GM12878 (cell line): ENCODE results near the gene MIGA2. TPM values are rescaled to one million over a fixed set of nuclear protein-coding genes. Genes with fewer than 3 reads are reported as not detected.

Source experiments
- ATAC-seq: fragments of 200-7000 bp; cut with Tn5 transposase; 3 replicates; pipeline ENCODE4 v1.9.1; 2020; ENCODE audit warnings: mild to moderate bottlenecking, moderate library complexity
- BruUV-seq: library from RNA; stranded (reverse); fragments of 400-500 nt; replicated peaks from 2 replicates; lab custom pipeline; 2021; lab: Mats Ljungman, UMichigan
- CTCF ChIA-PET: fragments of 300-600 bp; sonication (Branson Sonifier 250); formaldehyde crosslinking; extraction: SDS; loops from one replicate; lab custom pipeline; 2021; ENCODE audit warnings: inconsistent platforms; lab: Yijun Ruan, JAX
- POLR2A ChIA-PET: fragments of 350-600 bp; formaldehyde crosslinking; extraction: SDS; loops from one replicate; lab custom pipeline; 2021; ENCODE audit warnings: inconsistent platforms; lab: Charles Lee
- RAD21 ChIA-PET: fragments of 300-600 bp; sonication (Branson Sonifier 250); formaldehyde crosslinking; loops from one replicate; lab custom pipeline; 2023; ENCODE audit warnings: antibody characterized with exemption; ENCODE audit not compliant: unreplicated experiment; lab: Charles Lee
- SMC1A ChIA-PET: fragments of 300-600 bp; sonication (Branson Sonifier 250); formaldehyde crosslinking; loops from one replicate; lab custom pipeline; 2023; ENCODE audit not compliant: unreplicated experiment, uncharacterized antibody; lab: Charles Lee
- DNase-seq: peaks from one replicate; pipeline ENCODE4 v3.0.0-alpha.2; 2011; ENCODE audit warnings: low read depth, low spot score
- FAIRE-seq: peaks from 3 replicates; lab custom pipeline; 2011; peaks lifted over from hg19 to GRCh38; lab: Jason Lieb, UNC
- H2AFZ ChIP-seq: 2 replicates; pipeline ENCODE4 v1.6.0; 2011; ENCODE audit warnings: low read depth, low read length, control low read depth; ENCODE audit not compliant: control insufficient read depth
- H3K27ac ChIP-seq: 2 replicates; pipeline ENCODE4 v1.5.1; 2011; ENCODE audit warnings: control low read depth; ENCODE audit not compliant: control insufficient read depth, insufficient read depth
- H3K27me3 ChIP-seq, 2 experiments: replicated peaks in 1 of 2; 2 replicates each; pipeline versions ENCODE4 v1.6.0 to v1.6.1; 2011; ENCODE audit warnings: low read length in 1 of 2; ENCODE audit not compliant: control insufficient read depth in 2 of 2, insufficient read depth in 2 of 2
- H3K36me3 ChIP-seq, 2 experiments: 2 replicates each; pipeline ENCODE4 v1.5.1; 2011; ENCODE audit warnings: low read length in 1 of 2; ENCODE audit not compliant: control insufficient read depth in 2 of 2, insufficient read depth in 2 of 2
- H3K4me1 ChIP-seq: 2 replicates; pipeline ENCODE4 v1.6.1; 2011; ENCODE audit warnings: mild to moderate bottlenecking, low read length, moderate library complexity, mixed read lengths; ENCODE audit not compliant: control insufficient read depth, insufficient read depth
- H3K4me2 ChIP-seq: 2 replicates; pipeline ENCODE4 v1.6.0; 2011; ENCODE audit warnings: control low read depth; ENCODE audit not compliant: control insufficient read depth, insufficient read depth
- H3K4me3 ChIP-seq: fragments of 200-600 bp; sonication (generic); 2 replicates; pipeline ENCODE4 v1.5.1; 2016
- H3K79me2 ChIP-seq: 2 replicates; pipeline ENCODE4 v1.6.0; 2011; ENCODE audit warnings: low read length; ENCODE audit not compliant: control insufficient read depth, insufficient read depth
- H3K9ac ChIP-seq: 2 replicates; pipeline ENCODE4 v1.8.0; 2011; ENCODE audit warnings: low read length, control low read depth, mixed read lengths; ENCODE audit not compliant: control insufficient read depth, insufficient read depth
- H3K9me3 ChIP-seq: replicated peaks from 3 replicates; pipeline ENCODE4 v1.5.1; 2011; ENCODE audit warnings: mild to moderate bottlenecking, low read length; ENCODE audit not compliant: control insufficient read depth, insufficient read depth
- H4K20me1 ChIP-seq: 2 replicates; pipeline ENCODE4 v1.6.0; 2011; ENCODE audit not compliant: control insufficient read depth, insufficient read depth
- BMI1 ChIP-seq: fragments of 450-650 bp; IDR thresholded peaks from 2 replicates; pipeline ENCODE4 v1.6.1; 2016; ENCODE audit warnings: mild to moderate bottlenecking, moderate library complexity, borderline replicate concordance
- IRF4 ChIP-seq: IDR thresholded peaks from 2 replicates; pipeline ENCODE4 v1.6.1; 2011; ENCODE audit warnings: low read depth, low read length
- MTA2 ChIP-seq: fragments of 450-650 bp; IDR thresholded peaks from 2 replicates; pipeline ENCODE4 v1.6.1; 2016; ENCODE audit warnings: low read depth, mild to moderate bottlenecking, moderate library complexity
- NKRF ChIP-seq: fragments of 450-650 bp; conservative IDR thresholded peaks from 2 replicates; pipeline ENCODE4 v1.6.1; 2017; ENCODE audit warnings: mild to moderate bottlenecking, moderate library complexity
- SRF ChIP-seq, 2 experiments: IDR thresholded peaks; 2 replicates each; pipeline ENCODE4 v1.6.1; 2011; ENCODE audit warnings: low read depth in 2 of 2, low read length in 2 of 2, mild to moderate bottlenecking in 1 of 2, moderate library complexity in 1 of 2
- ZBTB33 ChIP-seq: fragments of 450-650 bp; IDR thresholded peaks from 2 replicates; pipeline ENCODE4 v1.6.1; 2017; ENCODE audit warnings: mild to moderate bottlenecking
- ZNF217 ChIP-seq: fragments of 450-650 bp; IDR thresholded peaks from 2 replicates; pipeline ENCODE4 v1.6.1; 2017; ENCODE audit warnings: antibody characterized with exemption, mild to moderate bottlenecking
- WGBS: methylation state at CpG from one replicate; pipeline ENCODE4 v1.1.6; 2016; ENCODE audit warnings: low lambda C conversion rate; ENCODE audit not compliant: insufficient replicate concordance, insufficient coverage; ENCODE audit errors: missing lambda C conversion rate; 5-methylcytosine and 5-hydroxymethylcytosine counted together
- in situ Hi-C: fragments of 300-500 bp; cut with MboI; formaldehyde crosslinking; loops from 9 replicates; pipeline ENCODE4 v1.14.3; 2018; ENCODE audit warnings: mixed read lengths
- intact Hi-C: fragments of 100-400 bp; cut with micrococcal nuclease; formaldehyde crosslinking; loops from one replicate; pipeline ENCODE4 v1.14.2; 2022; ENCODE audit not compliant: unreplicated experiment
- polyA plus RNA-seq, 11 experiments: library from polyadenylated mRNA; depleted of rRNA in 4 of 11; unstranded in 6 of 11; stranded (reverse) in 5 of 11; fragments of >200 nt; fragmentation: Nextera tagmentation in 4 of 11; fragmentation: Illumina TruSeq in 1 of 11; extraction: Ambion mirVana in 4 of 11; extraction: Trizol in 1 of 11; gene quantifications; 1 replicate in 1 of 11; 2 replicates in 10 of 11; pipeline versions ENCODE4 v1.2.1 to v1.2.3, GENCODE V29; 2011 to 2016; ENCODE audit warnings: inconsistent platforms in 2 of 11, missing spikeins in 2 of 11, low read depth in 1 of 11
- total RNA-seq, 4 experiments: library from RNA; depleted of rRNA in 3 of 4; stranded (reverse); fragments of >200 nt in 3 of 4; fragmentation: Illumina TruSeq in 1 of 4; extraction: Trizol in 1 of 4; gene quantifications; 2 replicates each; pipeline versions ENCODE4 v1.2.1 to v1.2.3, GENCODE V29; 2013 to 2021
- TF ChIP-seq, protein P1 (sequence below): IDR thresholded peaks from 2 replicates; pipeline ENCODE4 v1.6.1; 2012; ENCODE audit warnings: low read depth, low read length, improper control_type of control experiment
- TF ChIP-seq, protein P2 (sequence below): IDR thresholded peaks from 2 replicates; pipeline ENCODE4 v1.6.1; 2012; ENCODE audit warnings: low read depth, low read length, improper control_type of control experiment
- TF ChIP-seq, protein P3 (sequence below): fragments of 450-650 bp; IDR thresholded peaks from 2 replicates; pipeline ENCODE4 v1.6.1; 2017; ENCODE audit warnings: low read depth, mild to moderate bottlenecking, moderate library complexity

MIGA2 gene
- total and polyA plus RNA-seq, 10 of the 15 experiments (the other 5 are each of a cell fraction or from before 2014, with no cell fraction given) = 0.14 to 31.0 (median 12.7) TPM

DNA sequence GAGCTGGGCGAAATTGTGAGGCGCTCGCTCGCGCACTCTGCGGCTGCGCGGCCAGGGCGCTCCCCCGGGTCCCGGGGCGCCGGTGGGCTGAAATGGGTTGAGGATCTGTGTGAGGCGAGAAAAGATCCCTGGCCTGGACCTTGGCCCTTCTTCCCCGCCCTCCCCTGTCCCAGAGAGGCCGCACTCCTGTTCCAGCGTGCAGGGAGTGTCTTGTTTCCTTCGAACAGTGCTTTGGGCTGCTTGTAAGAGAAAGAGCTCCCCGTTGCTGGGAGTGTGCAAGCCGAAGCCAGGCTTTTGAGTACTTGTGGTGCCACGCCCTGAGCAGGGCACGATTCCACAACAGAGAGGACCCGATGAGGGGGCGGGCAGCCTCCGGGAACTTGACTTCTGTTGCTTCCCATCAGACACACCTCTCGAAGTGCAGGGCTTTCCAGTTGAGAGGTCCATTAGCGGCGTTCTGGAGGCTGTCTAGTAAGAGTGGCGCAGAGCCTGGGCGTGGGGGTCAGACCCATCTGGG is 45.0 kb downstream of the MIGA2 start (continued):
- 0 out of 2 replicates have a peak, but pooled peaks have one; percentile 3 for TF ChIP-seq NKRF
- TF ChIP-seq, protein P1, sequence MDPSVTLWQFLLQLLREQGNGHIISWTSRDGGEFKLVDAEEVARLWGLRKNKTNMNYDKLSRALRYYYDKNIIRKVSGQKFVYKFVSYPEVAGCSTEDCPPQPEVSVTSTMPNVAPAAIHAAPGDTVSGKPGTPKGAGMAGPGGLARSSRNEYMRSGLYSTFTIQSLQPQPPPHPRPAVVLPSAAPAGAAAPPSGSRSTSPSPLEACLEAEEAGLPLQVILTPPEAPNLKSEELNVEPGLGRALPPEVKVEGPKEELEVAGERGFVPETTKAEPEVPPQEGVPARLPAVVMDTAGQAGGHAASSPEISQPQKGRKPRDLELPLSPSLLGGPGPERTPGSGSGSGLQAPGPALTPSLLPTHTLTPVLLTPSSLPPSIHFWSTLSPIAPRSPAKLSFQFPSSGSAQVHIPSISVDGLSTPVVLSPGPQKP = no peak
- TF ChIP-seq, all 136 proteins: peak for 3

GRCh38 chr9:129084087-129084486 is 47.7 kb downstream of the MIGA2 start:
- Histone ChIP-seq H2AFZ (no peak overlapping the region), H3K9ac (no peak overlapping the region), H3K36me3 (peaks cover 0 to 20% of the 10 kb centered on the region in 2 experiments; a peak in 3 of 4 replicates), H3K79me2 (peaks cover 17% of the 10 kb centered on the region), H3K9me3 (no peaks in the 10 kb centered on the region), H3K27me3 (no peaks in the 10 kb centered on the region), H3K4me1 (peaks cover 12% of the 10 kb centered on the region), H3K4me2 (no peak overlapping the region), H3K27ac (no peak overlapping the region), H4K20me1 (no peaks in the 10 kb centered on the region), H3K4me3 (no peak overlapping the region)
- RAD21 ChIA-PET = no interaction called here
- CTCF ChIA-PET = no interaction called here
- TF ChIP-seq IRF4 (no peak), MTA2 (no peak), ZBTB33 (no peak), SRF (IDR thresholded peaks at IDR 0.05; ENCODE audit: low read depth in 2 of 2, low read length in 2 of 2) (no peak), ZNF217 (no peak), BMI1 (no peak)
- TF ChIP-seq, protein P2, sequence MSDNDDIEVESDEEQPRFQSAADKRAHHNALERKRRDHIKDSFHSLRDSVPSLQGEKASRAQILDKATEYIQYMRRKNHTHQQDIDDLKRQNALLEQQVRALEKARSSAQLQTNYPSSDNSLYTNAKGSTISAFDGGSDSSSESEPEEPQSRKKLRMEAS = no peak
- TF ChIP-seq, protein P3, sequence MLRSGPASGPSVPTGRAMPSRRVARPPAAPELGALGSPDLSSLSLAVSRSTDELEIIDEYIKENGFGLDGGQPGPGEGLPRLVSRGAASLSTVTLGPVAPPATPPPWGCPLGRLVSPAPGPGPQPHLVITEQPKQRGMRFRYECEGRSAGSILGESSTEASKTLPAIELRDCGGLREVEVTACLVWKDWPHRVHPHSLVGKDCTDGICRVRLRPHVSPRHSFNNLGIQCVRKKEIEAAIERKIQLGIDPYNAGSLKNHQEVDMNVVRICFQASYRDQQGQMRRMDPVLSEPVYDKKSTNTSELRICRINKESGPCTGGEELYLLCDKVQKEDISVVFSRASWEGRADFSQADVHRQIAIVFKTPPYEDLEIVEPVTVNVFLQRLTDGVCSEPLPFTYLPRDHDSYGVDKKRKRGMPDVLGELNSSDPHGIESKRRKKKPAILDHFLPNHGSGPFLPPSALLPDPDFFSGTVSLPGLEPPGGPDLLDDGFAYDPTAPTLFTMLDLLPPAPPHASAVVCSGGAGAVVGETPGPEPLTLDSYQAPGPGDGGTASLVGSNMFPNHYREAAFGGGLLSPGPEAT = no peak
- SMC1A ChIA-PET = no interaction called here
- DNase-seq (no peak), FAIRE-seq (no peak), ATAC-seq (no peak)
- in situ Hi-C loops (no loop called here), intact Hi-C loops (no loop called here)
- BruUV-seq = no TSS peak
- 81% methylated on average over 7 of the region's 7 CpGs for WGBS
- POLR2A ChIA-PET = no interaction called here
